ENCODE data around the gene ZFP90. TPM values are rescaled to one million over a fixed set of nuclear protein-coding genes. Genes with fewer than 3 reads are reported as not detected.

Gene ZFP90
- total RNA-seq, 1 donor from 2014 or later: 18.4 TPM

DNA sequence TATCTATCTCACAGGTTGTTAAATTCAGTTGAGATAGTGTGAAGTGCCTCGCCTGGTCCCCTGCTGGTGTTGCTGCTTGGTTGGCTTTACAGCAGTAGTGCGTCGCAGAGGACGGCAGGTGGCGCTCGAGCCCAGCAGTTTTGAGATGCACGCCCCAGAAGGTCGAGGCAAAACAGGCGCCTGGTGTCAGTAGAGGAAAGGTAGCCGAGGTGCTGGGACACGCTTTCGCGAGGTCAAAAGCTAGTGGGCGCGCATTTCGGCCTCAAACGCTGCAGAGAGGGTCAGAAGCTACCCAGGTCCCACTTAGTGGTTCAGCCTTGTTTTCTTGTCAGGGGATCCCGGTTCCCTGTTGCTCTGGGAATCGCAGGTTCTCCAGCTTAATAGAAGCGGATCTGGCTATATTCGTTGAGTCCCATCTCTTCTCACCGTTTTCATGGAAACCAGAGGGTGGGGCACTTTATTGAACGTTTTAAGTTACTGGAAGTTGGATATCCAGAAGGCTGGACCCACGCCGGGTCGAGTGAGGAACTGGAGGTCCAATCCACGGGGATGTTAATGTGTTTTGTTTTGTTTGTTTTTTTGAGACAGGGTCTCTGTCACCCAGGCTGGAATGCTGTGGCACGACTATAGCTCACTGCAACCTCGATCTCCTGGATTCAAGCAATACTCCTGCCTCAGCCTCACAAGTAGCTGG, 10.3 kb upstream of the ZFP90 start:
- H3K4me3 ChIP-seq (ENCODE audit: low read depth, low read length): peak overlapping the region; percentile 8
- DNase-seq (ENCODE audit: low read depth) (peak; percentile 68), FAIRE-seq (peak; percentile 93)
- H3K36me3 ChIP-seq (ENCODE audit: control insufficient read depth, insufficient read depth, low read length): no peaks in the 10 kb centered on the region
- TF ChIP-seq, protein P1, sequence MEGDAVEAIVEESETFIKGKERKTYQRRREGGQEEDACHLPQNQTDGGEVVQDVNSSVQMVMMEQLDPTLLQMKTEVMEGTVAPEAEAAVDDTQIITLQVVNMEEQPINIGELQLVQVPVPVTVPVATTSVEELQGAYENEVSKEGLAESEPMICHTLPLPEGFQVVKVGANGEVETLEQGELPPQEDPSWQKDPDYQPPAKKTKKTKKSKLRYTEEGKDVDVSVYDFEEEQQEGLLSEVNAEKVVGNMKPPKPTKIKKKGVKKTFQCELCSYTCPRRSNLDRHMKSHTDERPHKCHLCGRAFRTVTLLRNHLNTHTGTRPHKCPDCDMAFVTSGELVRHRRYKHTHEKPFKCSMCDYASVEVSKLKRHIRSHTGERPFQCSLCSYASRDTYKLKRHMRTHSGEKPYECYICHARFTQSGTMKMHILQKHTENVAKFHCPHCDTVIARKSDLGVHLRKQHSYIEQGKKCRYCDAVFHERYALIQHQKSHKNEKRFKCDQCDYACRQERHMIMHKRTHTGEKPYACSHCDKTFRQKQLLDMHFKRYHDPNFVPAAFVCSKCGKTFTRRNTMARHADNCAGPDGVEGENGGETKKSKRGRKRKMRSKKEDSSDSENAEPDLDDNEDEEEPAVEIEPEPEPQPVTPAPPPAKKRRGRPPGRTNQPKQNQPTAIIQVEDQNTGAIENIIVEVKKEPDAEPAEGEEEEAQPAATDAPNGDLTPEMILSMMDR (IDR thresholded peaks at IDR 0.05; ENCODE audit: insufficient read depth, low read length, severe bottlenecking): peak; percentile 97
- H3K27me3 ChIP-seq (ENCODE audit: control insufficient read depth, insufficient read depth, low read length): no peaks in the 10 kb centered on the region

DNA sequence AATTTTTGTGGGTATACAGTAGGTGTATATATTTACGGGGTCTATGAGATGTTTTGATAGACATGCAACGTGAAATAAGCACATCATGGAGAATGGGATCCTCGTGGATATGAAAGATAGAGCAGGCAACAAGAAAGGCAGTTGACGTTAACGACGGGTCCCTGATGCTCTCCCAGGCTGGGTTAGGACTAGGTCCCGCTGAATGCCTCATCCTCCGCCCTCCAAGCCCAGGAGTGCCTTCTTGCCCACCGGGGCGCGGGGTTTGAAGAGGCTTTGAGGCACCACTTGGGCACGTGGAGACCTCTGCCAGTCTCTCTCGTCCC, 9.5 kb upstream of the ZFP90 start:
- FAIRE-seq (no peak), DNase-seq (ENCODE audit: low read depth) (no peak)
- TF ChIP-seq, protein P1 (IDR thresholded peaks at IDR 0.05; ENCODE audit: insufficient read depth, low read length, severe bottlenecking): no peak

DNA sequence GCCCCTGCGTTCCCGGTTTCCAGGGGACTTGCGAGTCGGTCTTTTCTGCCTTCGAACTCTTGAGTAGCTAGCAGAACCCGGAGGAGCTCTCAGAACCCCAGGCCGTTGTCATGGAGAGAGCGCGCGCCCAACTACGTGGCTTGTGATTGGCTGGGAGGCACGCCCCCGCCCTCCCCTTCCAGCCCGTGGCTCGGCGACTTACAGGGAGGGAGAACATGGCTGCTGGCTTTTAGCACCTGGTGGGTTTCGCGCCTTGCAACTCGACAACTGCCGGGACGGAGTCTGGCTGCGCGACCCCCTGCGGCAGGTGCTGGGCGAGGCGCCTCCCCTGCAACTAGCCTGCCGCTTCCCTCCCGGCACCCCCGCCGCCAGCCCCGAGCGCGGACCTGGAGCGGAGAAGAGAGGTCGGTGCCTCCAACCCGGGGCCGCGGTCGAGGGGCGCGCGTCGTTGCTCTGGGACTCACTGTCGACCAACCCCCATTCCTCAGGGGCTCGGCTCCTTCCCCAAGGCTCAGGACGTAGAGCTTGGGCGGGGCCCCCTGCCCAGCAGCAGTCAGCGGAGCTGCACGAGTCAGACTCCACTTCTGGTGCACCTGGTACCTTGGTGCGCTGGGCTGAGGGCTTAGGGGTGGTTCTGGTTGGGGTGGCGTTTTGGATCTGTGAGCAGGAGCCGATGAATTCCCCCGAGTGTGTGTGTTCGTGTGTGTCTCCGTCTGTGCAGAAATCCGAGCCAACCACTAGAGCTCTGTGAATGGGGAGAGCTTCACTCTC, 9.0 kb upstream of the ZFP90 start:
- TF ChIP-seq, protein P1 (IDR thresholded peaks at IDR 0.05; ENCODE audit: insufficient read depth, low read length, severe bottlenecking): no peak
- Histone ChIP-seq H3K4me3 (ENCODE audit: low read depth, low read length) (peak overlapping the region; percentile 76), H3K27me3 (ENCODE audit: control insufficient read depth, insufficient read depth, low read length) (no peaks in the 10 kb centered on the region), H3K36me3 (ENCODE audit: control insufficient read depth, insufficient read depth, low read length) (no peaks in the 10 kb centered on the region)
- DNase-seq (ENCODE audit: low read depth) (peak; percentile 64), FAIRE-seq (no peak)

More for the DNA sequence above, 9.5 kb upstream of the ZFP90 start:
- Histone ChIP-seq H3K36me3 (ENCODE audit: control insufficient read depth, insufficient read depth, low read length) (no peaks in the 10 kb centered on the region), H3K4me3 (ENCODE audit: low read depth, low read length) (peak overlapping the region; percentile 76), H3K27me3 (ENCODE audit: control insufficient read depth, insufficient read depth, low read length) (no peaks in the 10 kb centered on the region)

DNA sequence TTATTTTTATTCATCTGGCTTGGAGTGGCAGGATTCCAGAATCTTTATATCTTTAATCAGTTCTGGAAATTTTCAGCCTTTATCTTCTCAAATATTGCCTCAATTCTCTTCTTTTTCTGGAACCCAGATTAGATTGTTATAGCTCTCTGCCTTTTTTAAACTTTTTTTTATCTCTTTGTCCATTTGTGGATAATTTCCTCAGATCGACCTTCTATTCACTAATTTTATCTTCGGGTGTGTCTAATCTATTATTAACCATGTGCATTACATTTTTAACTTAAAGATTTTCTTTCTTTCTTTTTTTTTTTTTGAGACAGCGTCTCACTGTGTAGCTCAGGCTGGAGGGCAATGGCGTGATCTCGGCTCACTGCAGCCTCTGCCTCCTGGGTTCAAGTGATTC, 5.2 kb upstream of the ZFP90 start:
- Histone ChIP-seq H3K36me3 (ENCODE audit: control insufficient read depth, insufficient read depth, low read length) (no peaks in the 10 kb centered on the region), H3K4me3 (ENCODE audit: low read depth, low read length) (no peak overlapping the region), H3K27me3 (ENCODE audit: control insufficient read depth, insufficient read depth, low read length) (no peaks in the 10 kb centered on the region)
- TF ChIP-seq, protein P1 (IDR thresholded peaks at IDR 0.05; ENCODE audit: insufficient read depth, low read length, severe bottlenecking): no peak
- no peak for DNase-seq (ENCODE audit: low read depth)
- FAIRE-seq: no peak

DNA sequence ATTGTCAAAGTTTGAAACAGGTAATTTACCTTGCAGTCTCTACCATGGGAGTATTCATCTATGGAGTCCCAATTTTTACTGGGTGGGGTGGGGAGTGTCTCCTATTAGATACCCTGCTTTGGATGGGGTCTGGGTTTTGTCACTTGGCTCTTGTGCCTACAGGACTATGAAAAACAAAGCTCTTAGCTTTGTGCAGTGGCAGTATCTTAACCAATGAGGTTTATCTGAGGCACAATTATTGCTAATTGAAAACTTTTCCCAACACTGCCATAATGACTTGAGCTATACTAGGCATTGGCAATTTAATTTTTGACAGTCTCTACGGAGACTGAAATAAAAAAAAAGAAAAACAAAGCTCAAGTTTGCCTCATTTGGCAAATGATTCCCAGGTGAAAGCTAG, 3.8 kb upstream of the ZFP90 start:
- H3K36me3 ChIP-seq (ENCODE audit: control insufficient read depth, insufficient read depth, low read length): no peaks in the 10 kb centered on the region
- TF ChIP-seq, protein P1 (IDR thresholded peaks at IDR 0.05; ENCODE audit: insufficient read depth, low read length, severe bottlenecking): no peak
- no peaks in the 10 kb centered on the region for H3K27me3 ChIP-seq (ENCODE audit: control insufficient read depth, insufficient read depth, low read length)
- H3K4me3 ChIP-seq (ENCODE audit: low read depth, low read length): no peak overlapping the region
- FAIRE-seq (no peak), DNase-seq (ENCODE audit: low read depth) (no peak)

All from bronchial epithelial cell (primary cell).